HG03196 (cell line): ENCODE data around the gene SMARCC1.

Experiments used
- ATAC-seq: cut with Tn5 transposase; IDR thresholded peaks from one replicate; pipeline ENCODE4 v1.9.1; 2021; ENCODE audit not compliant: unreplicated experiment

The SMARCC1 gene

GRCh38 chr3:47636225-47636624, 145.5 kb downstream of the SMARCC1 start:
- ATAC-seq, result no peak

- no peak for ATAC-seq
Measured at GRCh38 chr3:47635536-47635935, 146.2 kb downstream of the SMARCC1 start.

- no peak for ATAC-seq
Measured at GRCh38 chr3:47634996-47635395, 146.7 kb downstream of the SMARCC1 start.

- ATAC-seq, result no peak
Measured at GRCh38 chr3:47630810-47631209, 150.9 kb downstream of the SMARCC1 start.

- ATAC-seq, result no peak
Measured at GRCh38 chr3:47629770-47630169, 151.9 kb downstream of the SMARCC1 start.

- ATAC-seq, result no peak
Measured at GRCh38 chr3:47628426-47628825, 153.3 kb downstream of the SMARCC1 start.

GRCh38 chr3:47622671-47623461, 158.8 kb downstream of the SMARCC1 start:
- no peak for ATAC-seq

- ATAC-seq, result no peak
Measured at GRCh38 chr3:47617086-47618010, 164.3 kb downstream of the SMARCC1 start.

- no peak for ATAC-seq
Measured at GRCh38 chr3:47614788-47615187, 166.9 kb downstream of the SMARCC1 start.

GRCh38 chr3:47613722-47614121, 168.0 kb downstream of the SMARCC1 start:
- ATAC-seq, result no peak

GRCh38 chr3:47612879-47613278, 168.8 kb downstream of the SMARCC1 start:
- no peak for ATAC-seq

- no peak for ATAC-seq
Measured at GRCh38 chr3:47612178-47612577, 169.5 kb downstream of the SMARCC1 start.

GRCh38 chr3:47611576-47611975, 170.1 kb downstream of the SMARCC1 start:
- ATAC-seq, result no peak

GRCh38 chr3:47610583-47610982, 171.1 kb downstream of the SMARCC1 start:
- no peak for ATAC-seq

- no peak for ATAC-seq
Measured at GRCh38 chr3:47607335-47607734, 174.4 kb downstream of the SMARCC1 start.

GRCh38 chr3:47606165-47606564, 175.5 kb downstream of the SMARCC1 start:
- no peak for ATAC-seq

- ATAC-seq, result no peak
Measured at GRCh38 chr3:47605652-47606051, 176.0 kb downstream of the SMARCC1 start.

- ATAC-seq, result no peak
Measured at GRCh38 chr3:47604145-47604544, 177.5 kb downstream of the SMARCC1 start.

GRCh38 chr3:47603332-47603731, 178.4 kb downstream of the SMARCC1 start:
- no peak for ATAC-seq

- ATAC-seq, result no peak
Measured at GRCh38 chr3:47601281-47601680, 180.4 kb downstream of the SMARCC1 start.

- no peak for ATAC-seq
Measured at GRCh38 chr3:47594792-47595191, 186.9 kb downstream of the SMARCC1 start.
